ENCODE measurements around the gene DHX8. TPM values are rescaled to one million over a fixed set of nuclear protein-coding genes. Genes with fewer than 3 reads are reported as not detected.

DHX8 gene
- polyA plus RNA-seq, 1 of the 3 experiments (the other 2 are of a cell fraction): 31.3 TPM

DNA sequence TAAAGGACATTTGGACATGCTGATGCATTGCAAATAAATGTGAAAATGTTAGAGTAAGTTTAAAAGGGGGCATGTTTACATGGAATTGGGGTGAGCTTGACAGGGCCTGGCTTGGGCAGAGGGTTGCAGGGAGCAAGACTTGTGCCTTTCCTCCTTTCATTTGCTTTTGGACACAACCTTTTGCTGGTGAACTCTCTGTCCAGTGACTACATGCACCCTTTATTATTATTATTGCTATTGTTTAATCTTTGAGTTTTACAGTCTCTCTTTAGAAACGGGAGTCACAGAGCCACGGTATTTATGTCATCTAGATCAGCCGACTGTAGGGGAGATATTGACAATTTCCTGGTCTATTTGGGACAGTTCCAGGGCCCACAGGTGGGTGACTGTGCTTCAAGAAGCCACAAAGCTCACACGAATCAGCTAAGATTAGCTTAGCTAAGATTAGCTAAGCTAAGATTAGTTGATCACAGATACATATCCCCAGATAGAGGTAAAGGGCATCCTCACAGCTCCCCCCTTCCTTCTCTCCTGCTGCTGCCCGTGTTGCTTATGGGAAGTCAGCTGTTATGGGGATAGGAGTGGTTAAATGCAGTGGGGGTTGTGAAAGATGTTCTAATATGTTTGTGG lies 91.2 kb downstream of the DHX8 start:
- POLR2A ChIA-PET: no interaction called here
- 49% methylated on average over 5 of the region's 5 CpGs for WGBS (ENCODE audit: low lambda C conversion rate)
- TF ChIP-seq GATA2 (CRISPR knock-in tag; IDR thresholded peaks at IDR 0.05): no peak
- TF ChIP-seq, protein P1, sequence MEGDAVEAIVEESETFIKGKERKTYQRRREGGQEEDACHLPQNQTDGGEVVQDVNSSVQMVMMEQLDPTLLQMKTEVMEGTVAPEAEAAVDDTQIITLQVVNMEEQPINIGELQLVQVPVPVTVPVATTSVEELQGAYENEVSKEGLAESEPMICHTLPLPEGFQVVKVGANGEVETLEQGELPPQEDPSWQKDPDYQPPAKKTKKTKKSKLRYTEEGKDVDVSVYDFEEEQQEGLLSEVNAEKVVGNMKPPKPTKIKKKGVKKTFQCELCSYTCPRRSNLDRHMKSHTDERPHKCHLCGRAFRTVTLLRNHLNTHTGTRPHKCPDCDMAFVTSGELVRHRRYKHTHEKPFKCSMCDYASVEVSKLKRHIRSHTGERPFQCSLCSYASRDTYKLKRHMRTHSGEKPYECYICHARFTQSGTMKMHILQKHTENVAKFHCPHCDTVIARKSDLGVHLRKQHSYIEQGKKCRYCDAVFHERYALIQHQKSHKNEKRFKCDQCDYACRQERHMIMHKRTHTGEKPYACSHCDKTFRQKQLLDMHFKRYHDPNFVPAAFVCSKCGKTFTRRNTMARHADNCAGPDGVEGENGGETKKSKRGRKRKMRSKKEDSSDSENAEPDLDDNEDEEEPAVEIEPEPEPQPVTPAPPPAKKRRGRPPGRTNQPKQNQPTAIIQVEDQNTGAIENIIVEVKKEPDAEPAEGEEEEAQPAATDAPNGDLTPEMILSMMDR (IDR thresholded peaks at IDR 0.05): no peak
- no peak for TF ChIP-seq NRF1 (IDR thresholded peaks at IDR 0.05; ENCODE audit: low read depth, low read length)
- TF ChIP-seq JUND (IDR thresholded peaks at IDR 0.05): no peak
- TF ChIP-seq, protein P2, sequence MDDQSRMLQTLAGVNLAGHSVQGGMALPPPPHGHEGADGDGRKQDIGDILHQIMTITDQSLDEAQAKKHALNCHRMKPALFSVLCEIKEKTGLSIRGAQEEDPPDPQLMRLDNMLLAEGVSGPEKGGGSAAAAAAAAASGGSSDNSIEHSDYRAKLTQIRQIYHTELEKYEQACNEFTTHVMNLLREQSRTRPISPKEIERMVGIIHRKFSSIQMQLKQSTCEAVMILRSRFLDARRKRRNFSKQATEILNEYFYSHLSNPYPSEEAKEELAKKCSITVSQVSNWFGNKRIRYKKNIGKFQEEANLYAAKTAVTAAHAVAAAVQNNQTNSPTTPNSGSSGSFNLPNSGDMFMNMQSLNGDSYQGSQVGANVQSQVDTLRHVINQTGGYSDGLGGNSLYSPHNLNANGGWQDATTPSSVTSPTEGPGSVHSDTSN (IDR thresholded peaks at IDR 0.05): no peak
- no peak for TF ChIP-seq RAD21 (IDR thresholded peaks at IDR 0.05; ENCODE audit: low read length)
- no peak for TF ChIP-seq CHD2 (IDR thresholded peaks at IDR 0.05; ENCODE audit: low read length, partially characterized antibody)
- TF ChIP-seq RCOR1 (IDR thresholded peaks at IDR 0.05; ENCODE audit: low read length): no peak
- Histone ChIP-seq H3K36me3 (replicated peaks in 1 of 2; ENCODE audit: control insufficient read depth in 1 of 2, insufficient read depth in 2 of 2, low read length in 1 of 2) (no peaks in the 10 kb centered on the region), H3K27ac (ENCODE audit: low read depth in 2 of 2, low read length in 1 of 2) (no peak overlapping the region), H3K4me1 (ENCODE audit: control insufficient read depth in 1 of 2, insufficient read depth in 2 of 2, low read depth in 1 of 2, low read length in 1 of 2) (peaks cover 10% of the 10 kb centered on the region in 2 experiments; a peak in 2 of 4 replicates), H3K9me3 (no peaks in the 10 kb centered on the region), H3K4me3 (ENCODE audit: low read depth in 2 of 2, low read length in 1 of 2) (no peak overlapping the region), H3K4me2 (no peak overlapping the region), H3K27me3 (ENCODE audit: insufficient read depth) (no peaks in the 10 kb centered on the region), H3F3A (replicated peaks; ENCODE audit: insufficient read depth) (peaks cover 12% of the 10 kb centered on the region), H3K79me2 (ENCODE audit: insufficient read depth) (no peaks in the 10 kb centered on the region), H2AFZ (ENCODE audit: low read depth) (no peak overlapping the region), H4K20me1 (ENCODE audit: insufficient read depth) (no peaks in the 10 kb centered on the region), H3K9me2 (no peaks in the 10 kb centered on the region), H3K9ac (no peak overlapping the region)
- no peak for DNase-seq
- CTCF ChIA-PET: interaction anchor here (1.0 to 10.5 kb wide), 12 partner anchors 10 to 183 kb away, joined by 3 to 97 read pairs (median 9); partner anchors contain the start of genes DHX8 and SOST

Small RNA genes lying within 50 kb of the gene (small RNA-seq; reads per million reads assigned to genes)
- gene RNU6-406P: 0 reads per million in 7 experiments
- 0 reads per million in 7 experiments for gene RNU6-971P

Other genes with a start within 250 kb of the DHX8 start
- not detected in 2 replicates for gene RNU2-1, start 250.0 kb upstream of the DHX8 start, polyA plus RNA-seq (2012; rRNA removed)
- gene ARL4D, start 85.0 kb upstream of the DHX8 start, polyA plus RNA-seq (2012; rRNA removed): 22.7 and 29.5 TPM in 2 replicates
- gene ETV4, start 62.4 kb downstream of the DHX8 start, polyA plus RNA-seq (2012; rRNA removed): 27.3 and 33.2 TPM in 2 replicates
- gene MEOX1, start 177.9 kb downstream of the DHX8 start, polyA plus RNA-seq (2012; rRNA removed): 0.05 TPM in 1 of 2 replicates, not detected in the other

All from SK-N-SH (cell line).